Activated T-helper 17 cell treated with anti-CD3 and anti-CD28 coated beads, Interleukin-2, amount 50 U/mL, for 72 hours (primary cell): ENCODE measurements around the gene PIK3CD. TPM values are rescaled to one million over a fixed set of nuclear protein-coding genes. Genes with fewer than 3 reads are reported as not detected.
"Not testable (repeated sequence)": the region's sequence is repeated elsewhere in the genome, so short reads cannot be mapped to it uniquely, and the experiment has no call there.

Experiments
- ATAC-seq: fragments of 150-1000 bp; cut with Tn5 transposase; replicated peaks from 2 replicates; pipeline ENCODE4 v1.10.0; 2021; ENCODE audit warnings: mild to moderate bottlenecking, moderate library complexity
- H3K27ac Mint-ChIP-seq: one replicate; pipeline ENCODE4 v1.8.0; 2022; ENCODE audit warnings: mixed read lengths
- H3K27me3 Mint-ChIP-seq: one replicate; pipeline ENCODE4 v1.8.0; 2022; ENCODE audit warnings: mixed read lengths
- H3K36me3 Mint-ChIP-seq: one replicate; pipeline ENCODE4 v1.8.0; 2022; ENCODE audit warnings: low read depth, mild to moderate bottlenecking, mixed read lengths
- H3K4me1 Mint-ChIP-seq: one replicate; pipeline ENCODE4 v1.8.0; 2022; ENCODE audit warnings: mixed read lengths
- H3K4me3 Mint-ChIP-seq: one replicate; pipeline ENCODE4 v1.8.0; 2022; ENCODE audit warnings: mild to moderate bottlenecking, mixed read lengths
- H3K9me3 Mint-ChIP-seq: one replicate; pipeline ENCODE4 v1.8.0; 2022; ENCODE audit warnings: mixed read lengths
- total RNA-seq, 2 donors: library from RNA; stranded (reverse); gene quantifications; one replicate each; pipeline ENCODE4 v1.2.3, GENCODE V29; 2022

Gene PIK3CD
- total RNA-seq, 2 donors from 2014 or later = 114 to 120 TPM

GRCh38 chr1:9701665-9702064 is 50.1 kb downstream of the PIK3CD start:
- Mint-ChIP-seq H3K27me3 (no peaks in the 10 kb centered on the region), H3K4me1 (peaks cover 37% of the 10 kb centered on the region), H3K36me3 (peaks cover 81% of the 10 kb centered on the region), H3K4me3 (no peak overlapping the region), H3K27ac (no peak overlapping the region), H3K9me3 (no peaks in the 10 kb centered on the region)
- no peak for ATAC-seq

DNA sequence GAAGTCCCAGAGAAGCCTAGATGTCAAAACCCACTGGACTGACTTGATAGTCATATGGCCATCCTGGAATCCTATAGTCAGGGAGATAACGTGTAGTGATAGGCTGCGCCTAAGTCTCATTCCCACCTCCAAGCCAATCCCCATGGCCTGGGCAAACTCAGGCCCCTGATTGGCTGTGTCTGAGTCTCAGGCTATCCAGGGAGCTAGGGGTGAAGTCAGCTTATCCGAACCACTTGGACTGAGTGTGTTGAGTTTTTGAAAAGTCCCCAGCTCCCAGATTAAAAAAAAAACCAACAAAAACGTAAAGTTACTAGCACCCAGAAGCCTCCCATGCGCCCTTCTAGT is 51.6 kb downstream of the PIK3CD start:
- Mint-ChIP-seq H3K36me3 (peaks cover 84% of the 10 kb centered on the region), H3K27me3 (no peaks in the 10 kb centered on the region), H3K9me3 (no peaks in the 10 kb centered on the region), H3K4me1 (peaks cover 37% of the 10 kb centered on the region), H3K27ac (peak overlapping the region; percentile 76), H3K4me3 (peak overlapping the region; percentile 72)
- ATAC-seq = no peak

- Mint-ChIP-seq H3K4me1 (peaks cover 34% of the 10 kb centered on the region), H3K36me3 (peaks cover 83% of the 10 kb centered on the region), H3K9me3 (no peaks in the 10 kb centered on the region), H3K27ac (peak overlapping the region; percentile 76), H3K27me3 (no peaks in the 10 kb centered on the region), H3K4me3 (peak overlapping the region; percentile 72)
- ATAC-seq = no peak
These were observed 52.1 kb downstream of the PIK3CD start for GRCh38 chr1:9703681-9704080.

GRCh38 chr1:9705337-9706093 is 54.0 kb downstream of the PIK3CD start:
- no peaks in the 10 kb centered on the region for H3K27me3 Mint-ChIP-seq
- peak overlapping the region; percentile 76 for H3K27ac Mint-ChIP-seq
- H3K4me3 Mint-ChIP-seq = peak overlapping the region; percentile 72
- peak; percentile 74 for ATAC-seq
- H3K4me1 Mint-ChIP-seq = peaks cover 30% of the 10 kb centered on the region
- no peaks in the 10 kb centered on the region for H3K9me3 Mint-ChIP-seq
- H3K36me3 Mint-ChIP-seq = peaks cover 83% of the 10 kb centered on the region

DNA sequence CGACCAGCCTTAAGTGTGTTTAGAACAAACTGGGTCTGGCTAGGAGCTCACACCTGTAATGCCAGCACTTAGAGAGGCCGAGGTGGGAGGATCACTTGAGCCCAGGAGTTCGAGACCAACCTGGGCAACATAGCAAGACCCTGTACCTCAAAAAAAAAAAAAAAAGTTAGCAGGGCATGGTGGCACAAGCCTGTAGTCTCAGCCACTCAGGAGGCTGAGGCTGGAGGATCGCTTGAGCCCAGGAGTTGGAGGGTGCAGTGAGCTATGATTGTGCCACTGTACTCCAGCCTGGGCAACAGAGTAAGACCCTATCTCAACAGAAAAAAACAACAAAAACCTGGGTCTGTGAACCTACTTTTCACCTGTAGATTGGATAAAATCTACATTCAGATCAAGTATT is 54.6 kb downstream of the PIK3CD start:
- peaks cover 83% of the 10 kb centered on the region for H3K36me3 Mint-ChIP-seq
- H3K4me3 Mint-ChIP-seq = no peak overlapping the region
- H3K27me3 Mint-ChIP-seq = no peaks in the 10 kb centered on the region
- H3K4me1 Mint-ChIP-seq = peaks cover 26% of the 10 kb centered on the region
- H3K27ac Mint-ChIP-seq = no peak overlapping the region
- ATAC-seq = no peak
- H3K9me3 Mint-ChIP-seq = no peaks in the 10 kb centered on the region

DNA sequence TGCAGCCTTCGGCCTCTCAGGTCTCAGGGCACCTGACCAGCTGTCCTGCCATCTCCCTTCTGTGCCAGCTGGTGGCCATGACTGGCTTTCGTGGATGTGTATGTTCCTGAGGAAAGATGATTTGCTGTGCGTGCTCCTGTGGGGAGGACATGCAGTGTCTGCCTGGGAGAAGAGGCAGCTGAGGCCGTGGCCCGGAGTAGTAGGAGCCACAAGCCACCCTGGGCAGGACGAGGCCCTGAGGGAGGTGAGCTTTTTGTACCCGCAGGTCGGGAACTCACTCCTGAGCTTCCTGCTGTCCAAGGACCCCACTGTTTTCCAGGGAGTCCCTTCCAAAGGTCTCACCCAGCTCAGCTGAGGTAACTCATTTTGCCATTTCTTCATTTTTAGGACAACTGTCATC is 58.5 kb downstream of the PIK3CD start:
- Mint-ChIP-seq H3K4me1 (peaks cover 19% of the 10 kb centered on the region), H3K4me3 (no peak overlapping the region), H3K9me3 (no peaks in the 10 kb centered on the region), H3K27me3 (no peaks in the 10 kb centered on the region), H3K36me3 (peaks cover 96% of the 10 kb centered on the region), H3K27ac (peak overlapping the region; percentile 53)
- no peak for ATAC-seq

DNA sequence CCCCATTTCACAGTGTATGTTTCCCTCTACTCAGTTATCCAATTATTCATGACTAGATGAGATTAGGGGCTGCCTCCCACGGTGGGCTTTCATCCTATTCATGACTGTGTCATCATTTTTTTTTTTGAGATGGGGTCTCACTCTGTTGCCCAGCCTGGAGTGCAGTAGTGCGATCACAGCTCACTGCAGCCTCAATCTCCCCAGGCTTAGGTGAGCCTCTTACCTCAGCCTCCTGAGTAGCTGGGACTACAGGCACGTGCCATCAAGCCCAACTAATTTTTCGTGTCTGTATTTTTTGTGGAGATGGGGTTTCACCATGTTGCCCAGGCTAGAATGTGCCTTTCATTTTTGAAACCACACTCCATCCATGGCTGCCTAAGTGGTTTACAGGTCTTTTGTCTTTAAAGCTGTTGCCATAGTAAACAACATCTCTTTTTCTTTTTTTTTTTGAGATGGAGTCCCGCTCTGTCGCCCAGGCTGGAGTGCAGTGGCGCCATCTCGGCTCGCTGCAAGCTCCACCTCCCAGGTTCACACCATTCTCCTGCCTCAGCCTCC is 60.0 kb downstream of the PIK3CD start:
- peak overlapping the region; percentile 22 for H3K27ac Mint-ChIP-seq

GRCh38 chr1:9712767-9713166 is 61.2 kb downstream of the PIK3CD start:
- H3K27ac Mint-ChIP-seq = not testable (repeated sequence)
- peaks cover 16% of the 10 kb centered on the region for H3K4me1 Mint-ChIP-seq

More for the DNA sequence above, 60.0 kb downstream of the PIK3CD start:
- no peak for ATAC-seq
- Mint-ChIP-seq H3K9me3 (no peaks in the 10 kb centered on the region), H3K36me3 (peaks cover 97% of the 10 kb centered on the region), H3K27me3 (no peaks in the 10 kb centered on the region), H3K4me3 (no peak overlapping the region), H3K4me1 (peaks cover 13% of the 10 kb centered on the region)

GRCh38 chr1:9714257-9714718 is 62.8 kb downstream of the PIK3CD start:
- Mint-ChIP-seq H3K36me3 (peaks cover 98% of the 10 kb centered on the region), H3K4me3 (peak overlapping the region; percentile 83), H3K27me3 (no peaks in the 10 kb centered on the region), H3K9me3 (no peaks in the 10 kb centered on the region), H3K27ac (peak overlapping the region; percentile 42), H3K4me1 (peaks cover 21% of the 10 kb centered on the region)
- ATAC-seq = peak; percentile 43

More at GRCh38 chr1:9712767-9713166, 61.2 kb downstream of the PIK3CD start:
- H3K4me3 Mint-ChIP-seq, H3K9me3 Mint-ChIP-seq, ATAC-seq, H3K27me3 Mint-ChIP-seq: not testable (repeated sequence)
- H3K36me3 Mint-ChIP-seq = peaks cover 97% of the 10 kb centered on the region

DNA sequence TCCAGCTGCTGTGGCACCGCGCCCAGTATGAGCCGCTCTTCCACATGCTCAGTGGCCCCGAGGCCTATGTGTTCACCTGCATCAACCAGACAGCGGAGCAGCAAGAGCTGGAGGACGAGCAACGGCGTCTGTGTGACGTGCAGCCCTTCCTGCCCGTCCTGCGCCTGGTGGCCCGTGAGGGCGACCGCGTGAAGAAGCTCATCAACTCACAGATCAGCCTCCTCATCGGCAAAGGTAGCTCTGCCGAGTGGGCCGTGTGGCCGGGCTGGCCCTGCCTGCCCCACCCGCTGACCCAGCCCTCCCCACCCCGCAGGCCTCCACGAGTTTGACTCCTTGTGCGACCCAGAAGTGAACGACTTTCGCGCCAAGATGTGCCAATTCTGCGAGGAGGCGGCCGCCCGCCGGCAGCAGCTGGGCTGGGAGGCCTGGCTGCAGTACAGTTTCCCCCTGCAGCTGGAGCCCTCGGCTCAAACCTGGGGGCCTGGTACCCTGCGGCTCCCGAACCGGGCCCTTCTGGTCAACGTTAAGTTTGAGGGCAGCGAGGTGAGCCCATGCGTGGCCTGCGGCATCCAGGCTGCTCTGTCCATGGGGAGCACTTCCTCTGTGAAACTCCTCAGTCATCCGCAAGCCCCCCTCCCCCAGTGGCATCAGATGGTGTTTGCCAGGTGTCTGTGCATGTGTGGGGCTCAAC is 64.2 kb downstream of the PIK3CD start:
- Mint-ChIP-seq H3K36me3 (peaks cover 98% of the 10 kb centered on the region), H3K27ac (peak overlapping the region; percentile 94), H3K4me3 (peak overlapping the region; percentile 83), H3K4me1 (peaks cover 17% of the 10 kb centered on the region), H3K9me3 (no peaks in the 10 kb centered on the region), H3K27me3 (no peaks in the 10 kb centered on the region)
- ATAC-seq = no peak

DNA sequence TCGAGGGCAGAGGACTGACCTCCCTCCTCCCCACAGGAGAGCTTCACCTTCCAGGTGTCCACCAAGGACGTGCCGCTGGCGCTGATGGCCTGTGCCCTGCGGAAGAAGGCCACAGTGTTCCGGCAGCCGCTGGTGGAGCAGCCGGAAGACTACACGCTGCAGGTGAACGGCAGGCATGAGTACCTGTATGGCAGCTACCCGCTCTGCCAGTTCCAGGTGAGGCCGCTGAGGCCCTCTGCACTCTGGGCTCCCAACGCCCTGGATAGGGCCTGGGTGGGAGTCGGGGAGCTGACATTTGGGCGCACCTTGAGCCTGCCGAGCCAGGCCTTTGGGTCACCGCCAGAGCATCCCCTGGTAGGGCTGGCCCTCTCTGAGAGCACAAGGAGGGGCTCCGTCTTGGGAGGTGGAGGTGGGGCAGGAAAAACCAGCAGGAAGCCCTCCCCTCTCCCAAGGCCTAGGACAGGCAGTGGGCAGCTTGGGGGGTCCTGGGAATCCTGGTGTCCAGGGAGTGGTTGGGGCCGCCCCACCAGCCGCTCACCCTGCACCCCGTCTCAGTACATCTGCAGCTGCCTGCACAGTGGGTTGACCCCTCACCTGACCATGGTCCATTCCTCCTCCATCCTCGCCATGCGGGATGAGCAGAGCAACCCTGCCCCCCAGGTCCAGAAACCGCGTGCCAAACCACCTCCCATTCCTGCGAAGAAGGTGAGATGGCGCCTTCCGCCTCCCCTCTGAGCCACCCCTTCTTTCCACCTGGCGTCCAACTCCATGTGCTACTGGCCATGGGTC is 65.1 kb downstream of the PIK3CD start:
- Mint-ChIP-seq H3K36me3 (peaks cover 98% of the 10 kb centered on the region), H3K27ac (peak overlapping the region; percentile 94), H3K27me3 (no peaks in the 10 kb centered on the region), H3K4me1 (peaks cover 17% of the 10 kb centered on the region), H3K9me3 (no peaks in the 10 kb centered on the region), H3K4me3 (peak overlapping the region; percentile 83)
- ATAC-seq = no peak

DNA sequence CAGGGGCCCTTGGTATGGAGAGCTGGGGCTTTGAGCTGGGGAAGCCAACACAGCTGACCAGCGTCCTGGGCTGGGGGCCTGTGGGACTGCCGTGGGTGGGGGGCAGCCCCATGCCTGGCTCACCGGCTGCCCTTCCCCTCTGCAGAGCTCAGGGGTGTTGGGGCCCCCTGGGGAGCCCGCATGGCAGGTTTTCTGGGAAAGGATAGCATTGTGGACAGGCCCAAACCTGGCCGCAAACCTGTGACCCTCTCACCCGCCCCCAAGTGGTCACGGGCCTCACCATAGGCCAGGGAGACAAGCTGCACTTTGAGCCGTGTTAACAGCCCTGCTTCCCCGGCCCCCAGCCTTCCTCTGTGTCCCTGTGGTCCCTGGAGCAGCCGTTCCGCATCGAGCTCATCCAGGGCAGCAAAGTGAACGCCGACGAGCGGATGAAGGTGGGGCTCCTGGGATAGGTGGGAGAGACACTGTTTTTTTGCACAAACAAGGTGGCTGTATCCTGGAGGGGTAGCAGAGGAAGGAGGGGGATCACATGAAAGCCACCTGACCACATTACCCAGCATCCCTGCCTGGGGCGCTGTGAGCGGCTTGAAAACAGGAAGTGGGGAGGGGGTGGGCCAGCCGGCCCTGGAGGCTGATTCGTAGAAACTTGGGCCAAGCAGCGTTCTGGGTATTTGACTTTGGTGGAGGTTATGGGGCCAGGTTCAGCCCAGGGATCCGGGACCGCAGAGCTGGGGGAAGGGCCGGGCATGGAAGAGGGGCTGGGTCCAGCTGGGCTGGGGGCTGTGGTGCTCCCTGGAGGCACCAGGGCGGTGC is 65.9 kb downstream of the PIK3CD start:
- peak overlapping the region; percentile 83 for H3K4me3 Mint-ChIP-seq
- H3K4me1 Mint-ChIP-seq = peaks cover 17% of the 10 kb centered on the region
- H3K9me3 Mint-ChIP-seq = no peaks in the 10 kb centered on the region
- no peaks in the 10 kb centered on the region for H3K27me3 Mint-ChIP-seq
- peaks cover 99% of the 10 kb centered on the region for H3K36me3 Mint-ChIP-seq
- H3K27ac Mint-ChIP-seq = peak overlapping the region; percentile 94
- ATAC-seq = peak; percentile 74

- H3K9me3 Mint-ChIP-seq = no peaks in the 10 kb centered on the region
- H3K27ac Mint-ChIP-seq = peak overlapping the region; percentile 94
- peak overlapping the region; percentile 83 for H3K4me3 Mint-ChIP-seq
- H3K36me3 Mint-ChIP-seq = peaks cover 99% of the 10 kb centered on the region
- no peak for ATAC-seq
- H3K4me1 Mint-ChIP-seq = peaks cover 17% of the 10 kb centered on the region
- no peaks in the 10 kb centered on the region for H3K27me3 Mint-ChIP-seq
These were observed 66.6 kb downstream of the PIK3CD start for GRCh38 chr1:9718006-9718680.
